ENCODE measurements around the gene RIPOR2. TPM values are rescaled to one million over a fixed set of nuclear protein-coding genes. Genes with fewer than 3 reads are reported as not detected.

The RIPOR2 gene
- polyA plus RNA-seq, 3 donors = 154 to 181 (median 179) TPM

DNA sequence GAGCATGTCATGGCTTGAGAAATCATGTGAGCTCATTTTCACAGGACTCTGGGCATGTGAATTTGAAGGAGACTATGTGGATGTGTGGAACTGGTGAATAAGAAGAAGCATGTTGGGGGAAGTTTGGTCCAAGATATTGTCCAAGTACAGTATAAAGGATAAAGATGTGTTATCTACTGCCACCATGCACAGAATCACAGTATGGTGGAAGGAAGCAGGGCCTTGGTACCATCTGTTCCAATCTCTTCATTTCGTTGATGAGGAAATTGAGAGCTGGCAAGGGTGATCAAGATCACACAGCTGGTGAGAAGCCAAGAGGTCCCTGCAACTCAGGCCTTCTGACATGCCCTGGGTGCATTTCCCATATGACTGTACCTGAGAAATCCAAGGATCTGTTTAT is 31.5 kb upstream of the RIPOR2 start:
- Histone ChIP-seq H3K9me3 (replicated peaks in 1 of 2; ENCODE audit: control insufficient read depth in 1 of 2, insufficient read depth in 1 of 2, low read length in 2 of 2) (no peaks in the 10 kb centered on the region), H3K4me3 (replicated peaks in 1 of 3; ENCODE audit: low read depth in 2 of 3, low read length in 3 of 3) (no peak overlapping the region), H3K4me1 (ENCODE audit: control insufficient read depth in 1 of 2, insufficient read depth in 2 of 2, low read length in 2 of 2) (no peaks in the 10 kb centered on the region), H2AFZ (ENCODE audit: insufficient read depth, low read depth, low read length, poor library complexity, severe bottlenecking) (no peak overlapping the region), H4K20me1 (ENCODE audit: insufficient read depth, low read length) (no peaks in the 10 kb centered on the region), H3K27ac (ENCODE audit: low read depth in 1 of 2, low read length in 2 of 2) (no peak overlapping the region), H3K36me3 (replicated peaks in 1 of 2; ENCODE audit: control insufficient read depth in 1 of 2, insufficient read depth in 2 of 2, low read length in 2 of 2) (no peaks in the 10 kb centered on the region), H3K27me3 (ENCODE audit: control insufficient read depth in 2 of 2, insufficient read depth in 2 of 2, low read length in 2 of 2) (no peaks in the 10 kb centered on the region), H3K79me2 (ENCODE audit: insufficient read depth, low read length) (no peaks in the 10 kb centered on the region), H3K4me2 (replicated peaks; ENCODE audit: extremely low read depth, low read length, poor library complexity, severe bottlenecking) (no peak overlapping the region), H3K9ac (ENCODE audit: insufficient read depth, low read length, poor library complexity, severe bottlenecking) (no peak overlapping the region)
- intact Hi-C loops (cut with micrococcal nuclease) = no loop called here
- Mint-ChIP-seq H3K36me3 (peaks cover 0 to 7% of the 10 kb centered on the region in 2 donors), H3K4me3 (no peak overlapping the region), H3K4me1 (peaks cover 26% of the 10 kb centered on the region), H3K9me3 (no peaks in the 10 kb centered on the region), H3K27ac (peak overlapping the region in 1 of 7 donors; percentile 37), H3K27me3 (ENCODE audit: low read depth in 3 of 3) (peaks cover 0 to 2% (median 2%) of the 10 kb centered on the region in 3 donors)
- no peak for DNase-seq
- WGBS (ENCODE audit: insufficient coverage) = 67% methylated on average over 1 of the region's 1 CpG
- TF ChIP-seq, protein P1, sequence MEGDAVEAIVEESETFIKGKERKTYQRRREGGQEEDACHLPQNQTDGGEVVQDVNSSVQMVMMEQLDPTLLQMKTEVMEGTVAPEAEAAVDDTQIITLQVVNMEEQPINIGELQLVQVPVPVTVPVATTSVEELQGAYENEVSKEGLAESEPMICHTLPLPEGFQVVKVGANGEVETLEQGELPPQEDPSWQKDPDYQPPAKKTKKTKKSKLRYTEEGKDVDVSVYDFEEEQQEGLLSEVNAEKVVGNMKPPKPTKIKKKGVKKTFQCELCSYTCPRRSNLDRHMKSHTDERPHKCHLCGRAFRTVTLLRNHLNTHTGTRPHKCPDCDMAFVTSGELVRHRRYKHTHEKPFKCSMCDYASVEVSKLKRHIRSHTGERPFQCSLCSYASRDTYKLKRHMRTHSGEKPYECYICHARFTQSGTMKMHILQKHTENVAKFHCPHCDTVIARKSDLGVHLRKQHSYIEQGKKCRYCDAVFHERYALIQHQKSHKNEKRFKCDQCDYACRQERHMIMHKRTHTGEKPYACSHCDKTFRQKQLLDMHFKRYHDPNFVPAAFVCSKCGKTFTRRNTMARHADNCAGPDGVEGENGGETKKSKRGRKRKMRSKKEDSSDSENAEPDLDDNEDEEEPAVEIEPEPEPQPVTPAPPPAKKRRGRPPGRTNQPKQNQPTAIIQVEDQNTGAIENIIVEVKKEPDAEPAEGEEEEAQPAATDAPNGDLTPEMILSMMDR (IDR thresholded peaks at IDR 0.05) = no peak

DNA sequence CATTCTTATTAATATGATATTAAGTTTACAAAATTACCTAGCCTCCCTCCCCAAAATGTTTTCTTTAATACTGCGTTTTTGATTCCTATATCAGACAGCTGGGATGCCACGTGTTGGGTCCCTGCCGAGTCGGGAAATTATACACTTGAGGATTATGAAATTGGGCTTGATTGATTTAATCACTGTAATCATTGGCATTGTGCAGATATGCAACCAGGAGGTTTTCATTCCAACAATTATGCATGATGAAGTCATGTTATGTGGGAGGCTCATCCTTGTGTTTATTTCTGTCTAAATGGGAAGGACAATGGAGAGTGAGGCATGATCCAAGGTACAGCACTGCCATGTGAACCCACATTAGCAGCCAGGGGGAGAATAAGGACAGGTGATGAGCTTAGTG is 30.6 kb upstream of the RIPOR2 start:
- H2AFZ ChIP-seq (ENCODE audit: insufficient read depth, low read depth, low read length, poor library complexity, severe bottlenecking) = no peak overlapping the region
- no peak overlapping the region for H3K9ac ChIP-seq (ENCODE audit: insufficient read depth, low read length, poor library complexity, severe bottlenecking)
- no CpG with 5 or more reads among the region's 4 CpGs for WGBS (ENCODE audit: insufficient coverage)
- H3K27ac ChIP-seq (ENCODE audit: low read depth in 1 of 2, low read length in 2 of 2) = no peak overlapping the region
- H3K9me3 ChIP-seq (replicated peaks in 1 of 2; ENCODE audit: control insufficient read depth in 1 of 2, insufficient read depth in 1 of 2, low read length in 2 of 2) = no peaks in the 10 kb centered on the region
- TF ChIP-seq, protein P1 (IDR thresholded peaks at IDR 0.05) = no peak
- no peak overlapping the region for H3K4me3 ChIP-seq (replicated peaks in 1 of 3; ENCODE audit: low read depth in 2 of 3, low read length in 3 of 3)
- H4K20me1 ChIP-seq (ENCODE audit: insufficient read depth, low read length) = no peaks in the 10 kb centered on the region
- no peak overlapping the region for H3K4me2 ChIP-seq (replicated peaks; ENCODE audit: extremely low read depth, low read length, poor library complexity, severe bottlenecking)
- Mint-ChIP-seq H3K36me3 (peaks cover 0 to 7% of the 10 kb centered on the region in 2 donors), H3K27me3 (ENCODE audit: low read depth in 3 of 3) (peaks cover 0 to 2% (median 2%) of the 10 kb centered on the region in 3 donors), H3K9me3 (no peaks in the 10 kb centered on the region), H3K4me3 (no peak overlapping the region), H3K4me1 (peaks cover 31% of the 10 kb centered on the region), H3K27ac (no peak overlapping the region)
- H3K79me2 ChIP-seq (ENCODE audit: insufficient read depth, low read length) = no peaks in the 10 kb centered on the region
- no peaks in the 10 kb centered on the region for H3K27me3 ChIP-seq (ENCODE audit: control insufficient read depth in 2 of 2, insufficient read depth in 2 of 2, low read length in 2 of 2)
- no peaks in the 10 kb centered on the region for H3K36me3 ChIP-seq (replicated peaks in 1 of 2; ENCODE audit: control insufficient read depth in 1 of 2, insufficient read depth in 2 of 2, low read length in 2 of 2)
- peaks cover 0 to under 1% of the 10 kb centered on the region in 2 donors for H3K4me1 ChIP-seq (ENCODE audit: control insufficient read depth in 1 of 2, insufficient read depth in 2 of 2, low read length in 2 of 2)
- intact Hi-C loops (cut with micrococcal nuclease) = no loop called here
- no peak for DNase-seq

All from CD14-positive monocyte (primary cell).